Lower leg skin (tissue), 4 donors: ENCODE results near the gene FDXR. TPM values are rescaled to one million over a fixed set of nuclear protein-coding genes. Genes with fewer than 3 reads are reported as not detected.

Experiments
- DNase-seq, 2 donors: peaks; one replicate each; pipeline ENCODE4 v3.0.0-alpha.2; 2019; ENCODE audit warnings: low spot score in 2 of 2
- H3K4me3 ChIP-seq: fragments of 200-600 bp; sonication (generic); 2 replicates; pipeline ENCODE4 v1.5.1; 2017; ENCODE audit warnings: mild to moderate bottlenecking, low read depth; ENCODE audit not compliant: poor library complexity, severe bottlenecking
- CTCF ChIP-seq, 3 donors: fragments of 450-650 bp; IDR thresholded peaks; one replicate each; pipeline ENCODE4 v1.5.1; 2016; ENCODE audit warnings: antibody characterized with exemption in 3 of 3, mild to moderate bottlenecking in 3 of 3, moderate library complexity in 2 of 3
- POLR2A ChIP-seq, 2 donors: fragments of 450-650 bp; IDR thresholded peaks; one replicate each; pipeline ENCODE4 v1.6.1; 2016 to 2017; ENCODE audit warnings: antibody characterized with exemption in 2 of 2, mild to moderate bottlenecking in 1 of 2, moderate library complexity in 1 of 2
- WGBS, 2 donors: methylation state at CpG; one replicate each; pipeline ENCODE4 v1.1.5; 2018; 5-methylcytosine and 5-hydroxymethylcytosine counted together
- intact Hi-C: fragments of 100-400 bp; cut with DNase I; formaldehyde crosslinking; loops from one replicate; pipeline ENCODE4 v1.15.0; 2023; ENCODE audit warnings: low total_unique reads
- total RNA-seq, 4 donors: library from RNA; depleted of rRNA; stranded (reverse); fragments of >200 nt; gene quantifications; one replicate each; pipeline ENCODE4 v1.1.0, GENCODE V29; 2016

Gene FDXR
- total RNA-seq, 4 donors from 2014 or later = 21.9 to 28.0 (median 24.6) TPM

DNA sequence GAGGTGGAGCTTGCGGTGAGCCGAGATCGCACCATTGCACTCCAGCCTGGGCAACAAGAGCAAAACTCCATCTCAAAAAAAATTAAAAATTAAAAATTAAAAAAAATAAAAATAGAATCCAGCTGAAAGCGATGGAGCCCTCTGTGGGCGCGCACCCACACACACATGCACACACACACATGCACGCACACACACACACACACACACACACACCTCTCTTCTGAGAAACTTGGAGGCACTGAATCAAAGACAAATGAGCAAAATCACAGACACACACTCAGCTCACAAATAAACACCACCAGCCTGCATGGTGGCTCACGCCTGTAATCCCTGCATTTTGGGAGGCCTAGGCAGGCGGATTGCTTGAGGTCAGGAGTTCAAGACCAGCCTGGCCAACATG, 30.2 kb upstream of the FDXR start:
- WGBS, 2 donors = 87 to 91% methylated on average over 9 of the region's 9 CpGs
- TF ChIP-seq POLR2A (IDR thresholded peaks at IDR 0.05) = no peak
- TF ChIP-seq CTCF (IDR thresholded peaks at IDR 0.05) = no peak
- no peak overlapping the region for H3K4me3 ChIP-seq
- no peak for DNase-seq
- intact Hi-C loops = no loop called here

DNA sequence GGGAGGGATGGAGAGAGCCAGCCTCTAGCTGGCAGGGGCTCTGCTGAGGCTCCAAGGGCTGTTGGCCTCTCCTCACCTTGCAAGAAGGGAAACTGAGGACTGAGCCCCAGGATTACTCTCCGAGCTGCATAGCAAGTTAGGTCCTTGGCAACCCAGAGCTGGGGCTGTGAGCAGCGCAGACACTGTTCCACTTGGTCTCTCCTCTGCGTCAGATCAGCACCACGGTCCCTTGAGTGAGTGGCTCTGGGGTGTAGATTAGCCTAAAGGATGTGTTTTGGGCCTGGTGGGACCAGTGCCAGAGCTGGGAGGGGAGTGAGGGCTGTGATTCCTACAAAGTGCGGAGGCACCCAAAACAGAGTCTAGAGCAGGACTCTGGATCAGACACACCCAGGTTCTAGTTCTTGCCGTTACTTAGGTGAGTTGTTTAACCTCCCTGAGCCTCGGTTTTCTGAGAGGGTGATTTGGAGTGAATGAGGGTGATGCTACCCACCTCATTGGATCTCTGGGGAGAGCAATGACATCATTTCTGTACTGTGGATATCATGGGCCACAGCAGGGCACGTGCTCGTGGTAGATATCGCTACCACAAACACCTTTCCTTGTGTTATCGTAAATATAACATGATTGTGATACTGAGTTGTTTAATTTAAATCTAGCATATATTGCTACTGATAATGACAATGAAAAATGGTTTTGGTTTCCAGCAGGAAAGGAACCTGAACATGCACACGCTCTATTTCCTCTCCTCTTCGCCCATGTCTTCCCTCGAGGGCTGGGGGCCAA, 28.8 kb upstream of the FDXR start:
- TF ChIP-seq CTCF (IDR thresholded peaks at IDR 0.05) (no peak), POLR2A (IDR thresholded peaks at IDR 0.05) (no peak)
- no peak overlapping the region for H3K4me3 ChIP-seq
- WGBS, 2 donors = 73 to 80% methylated on average over 14 of the region's 14 CpGs
- intact Hi-C loops = no loop called here
- no peak for DNase-seq

DNA sequence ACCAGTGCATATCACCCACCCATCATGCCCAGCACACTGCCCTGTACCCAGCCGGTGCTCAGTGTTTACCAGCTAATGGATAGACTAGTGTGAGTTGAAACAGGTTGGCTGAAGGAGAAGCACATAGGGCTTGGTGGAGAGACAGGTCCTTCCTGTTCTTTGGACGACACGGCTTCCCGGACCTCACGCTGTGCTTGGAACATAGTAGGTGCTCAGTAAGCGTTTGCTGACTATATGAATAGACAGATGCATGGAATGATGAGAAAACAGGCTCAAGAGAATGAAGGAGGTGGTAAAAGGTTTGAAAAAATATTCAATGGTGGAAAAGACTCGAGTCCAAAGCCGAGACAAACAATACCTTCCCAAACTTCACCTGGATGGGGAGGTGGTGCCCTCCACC, 27.4 kb upstream of the FDXR start:
- no peak overlapping the region for H3K4me3 ChIP-seq
- intact Hi-C loops = no loop called here
- WGBS, 2 donors = 72 to 74% methylated on average over 8 of the region's 8 CpGs
- no peak for TF ChIP-seq CTCF (IDR thresholded peaks at IDR 0.05)
- TF ChIP-seq POLR2A (IDR thresholded peaks at IDR 0.05) = no peak
- DNase-seq = no peak

- 63 to 70% methylated on average over 11 of the region's 11 CpGs for WGBS, 2 donors
- no peak for DNase-seq
- intact Hi-C loops = no loop called here
- H3K4me3 ChIP-seq = no peak overlapping the region
- no peak for TF ChIP-seq POLR2A (IDR thresholded peaks at IDR 0.05)
- no peak for TF ChIP-seq CTCF (IDR thresholded peaks at IDR 0.05)
Observed at GRCh38 chr17:74898376-74898946, 25.7 kb upstream of the FDXR start.

GRCh38 chr17:74893936-74894671, 21.3 kb upstream of the FDXR start:
- intact Hi-C loops = no loop called here
- TF ChIP-seq CTCF (IDR thresholded peaks at IDR 0.05) (no peak), POLR2A (IDR thresholded peaks at IDR 0.05) (no peak)
- WGBS, 2 donors = 38 to 45% methylated on average over 18 to 21 of the region's 22 CpGs
- no peak for DNase-seq
- H3K4me3 ChIP-seq = no peak overlapping the region
